SK-MEL-5 (cell line): ENCODE measurements around the gene IL1RAP. TPM values are rescaled to one million over a fixed set of nuclear protein-coding genes. Genes with fewer than 3 reads are reported as not detected.
A peak's percentile ranks its signal among the peaks of the same experiment; 100 is the strongest.

ENCODE experiments used
- DNase-seq: peaks from one replicate; pipeline ENCODE4 v3.0.0-alpha.2; 2016; ENCODE audit warnings: low read depth, low spot score
- in situ Hi-C: cut with HindIII; loops from 2 replicates; pipeline ENCODE4 v1.10.0; 2016; ENCODE audit warnings: low sequenced_read_pairs, high pct_unique_total_duplicates, low pct_unique_long_range_greater_than_20kb
- total RNA-seq: library from RNA; depleted of rRNA; stranded (reverse); fragments of >200 nt; shearing (Covaris generic); gene quantifications from 2 replicates; pipeline ENCODE4 v1.2.3, GENCODE V29; 2014

IL1RAP gene
- total RNA-seq, 1 experiment from 2014 or later = 514 TPM

DNA sequence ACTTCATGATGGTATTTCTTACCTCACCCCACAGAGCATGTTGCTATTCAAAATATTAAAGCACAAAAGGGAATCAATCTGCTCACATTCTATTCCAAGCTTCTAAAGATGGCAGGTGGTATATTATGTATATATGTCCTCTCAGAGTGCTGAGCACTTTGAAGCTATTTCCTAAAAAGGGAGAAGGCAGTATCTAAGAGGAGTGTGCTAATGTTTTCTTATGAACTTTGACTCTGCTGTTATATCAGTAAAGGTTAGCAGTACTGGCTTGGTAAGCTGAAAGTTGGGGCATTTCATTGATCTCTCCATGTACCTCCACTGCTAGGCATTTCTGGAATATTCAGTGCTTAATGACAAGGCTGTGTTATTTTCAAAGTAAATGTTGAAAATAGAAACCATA, 43.4 kb downstream of the IL1RAP start:
- in situ Hi-C loops = no loop called here
- no peak for DNase-seq

DNA sequence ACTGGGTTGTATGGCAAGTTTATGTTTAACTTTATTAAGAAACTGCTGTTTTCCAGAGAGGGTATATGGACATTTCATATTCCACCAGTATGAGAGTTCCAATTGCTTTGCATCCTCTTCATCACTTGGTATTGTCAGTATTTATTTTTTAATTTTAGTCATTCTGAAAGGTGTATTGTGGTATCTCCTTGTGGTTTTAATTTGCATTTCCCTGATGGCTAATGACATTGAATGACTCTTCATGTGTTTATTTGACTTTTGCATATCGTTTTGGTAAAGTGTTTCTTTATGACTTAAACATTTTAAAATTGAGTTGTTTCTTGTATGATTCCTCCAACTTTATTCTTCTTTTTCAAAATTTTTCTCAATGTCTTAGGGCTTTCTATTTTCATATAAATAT, 44.4 kb downstream of the IL1RAP start:
- DNase-seq = no peak
- in situ Hi-C loops = no loop called here

DNA sequence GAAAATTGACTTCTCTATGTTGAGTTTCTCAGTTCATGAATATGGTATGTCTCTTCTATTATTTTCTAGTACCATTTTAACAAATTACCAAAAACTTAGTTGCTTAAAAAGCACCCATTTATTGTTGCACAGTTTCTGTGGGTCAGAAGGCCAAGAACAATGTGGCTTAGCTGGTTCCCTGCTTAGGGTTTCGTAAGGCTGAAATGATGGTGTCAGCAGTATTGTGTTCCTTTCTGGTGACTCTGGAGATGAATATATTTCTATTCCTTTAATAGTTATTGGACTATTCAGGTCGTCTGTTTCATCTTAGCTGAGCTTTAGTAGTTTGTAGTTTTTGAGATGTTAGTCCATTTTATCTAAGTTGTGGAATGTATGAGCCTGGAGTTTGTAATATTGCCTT, 44.9 kb downstream of the IL1RAP start:
- no peak for DNase-seq
- in situ Hi-C loops = no loop called here

DNA sequence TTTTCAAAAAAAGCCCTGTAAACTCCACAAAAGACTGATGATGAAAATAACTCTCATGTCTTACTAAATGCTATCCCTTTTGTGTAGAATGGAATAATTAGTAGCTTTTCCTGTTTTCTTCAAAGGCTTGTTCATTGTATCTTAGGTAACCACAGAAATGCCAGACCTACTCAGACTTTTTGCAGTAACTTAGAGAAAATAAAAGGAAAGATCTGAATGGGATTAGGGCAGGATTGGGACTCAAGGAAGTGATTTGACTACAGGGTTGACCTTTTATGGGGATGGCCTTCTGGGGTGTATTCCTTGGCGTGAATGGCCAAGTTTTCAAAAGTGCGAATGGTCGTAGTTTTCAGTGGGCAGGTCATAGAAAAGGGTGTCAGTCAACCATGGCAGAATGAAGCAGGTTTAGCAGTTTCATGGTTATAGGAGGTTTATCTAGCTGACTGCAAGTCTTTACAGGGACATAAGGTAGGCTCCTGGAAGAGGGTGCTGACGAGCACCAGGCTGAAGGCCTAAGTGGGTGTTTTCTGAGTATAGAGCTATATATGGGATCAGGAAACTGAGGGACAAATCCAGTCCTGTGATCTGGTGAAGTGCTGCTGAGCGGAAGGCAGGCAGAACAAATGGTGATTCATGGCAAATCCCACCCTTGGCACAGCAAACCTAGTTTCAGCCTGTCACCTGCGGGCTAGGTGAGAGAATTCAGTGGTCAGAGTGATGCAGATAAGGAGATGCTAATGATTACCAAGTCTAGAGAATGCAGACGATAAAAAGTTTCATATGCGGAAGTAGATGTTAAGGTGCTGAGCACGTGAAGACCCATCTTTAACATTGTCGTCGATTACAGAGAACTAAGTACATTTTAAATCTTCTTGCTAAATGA, 46.4 kb downstream of the IL1RAP start:
- no peak for DNase-seq
- in situ Hi-C loops = no loop called here

DNA sequence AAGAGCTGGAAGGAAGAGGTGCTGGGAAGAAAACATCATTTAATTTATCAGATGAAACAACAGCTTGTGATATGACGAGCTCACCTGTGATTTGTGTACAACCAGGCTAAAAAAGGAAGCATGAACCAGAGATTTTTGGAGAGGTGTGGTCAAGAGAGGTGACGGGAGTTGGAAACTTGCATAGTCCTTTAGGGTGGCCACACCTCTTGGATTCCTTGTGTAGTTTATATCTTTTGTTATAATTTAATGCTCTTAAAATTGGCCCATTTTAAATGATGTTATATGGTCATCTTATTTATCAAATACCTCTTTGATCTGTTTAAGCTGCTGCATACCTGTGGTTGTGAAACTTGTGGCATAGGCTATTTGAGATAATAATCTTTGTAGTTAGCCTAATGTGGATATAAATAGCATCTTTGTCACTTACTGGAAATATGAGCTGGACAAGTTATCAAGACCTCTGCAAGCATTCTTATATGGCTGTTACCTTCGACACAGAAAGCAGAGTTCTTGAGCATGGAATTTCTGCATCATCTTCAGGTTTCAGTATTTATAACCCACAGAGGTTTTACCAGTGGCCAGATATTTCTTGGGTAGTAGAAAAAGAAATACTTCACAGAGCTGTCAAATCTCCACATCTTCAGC, 49.1 kb downstream of the IL1RAP start:
- DNase-seq = no peak
- in situ Hi-C loops = no loop called here

DNA sequence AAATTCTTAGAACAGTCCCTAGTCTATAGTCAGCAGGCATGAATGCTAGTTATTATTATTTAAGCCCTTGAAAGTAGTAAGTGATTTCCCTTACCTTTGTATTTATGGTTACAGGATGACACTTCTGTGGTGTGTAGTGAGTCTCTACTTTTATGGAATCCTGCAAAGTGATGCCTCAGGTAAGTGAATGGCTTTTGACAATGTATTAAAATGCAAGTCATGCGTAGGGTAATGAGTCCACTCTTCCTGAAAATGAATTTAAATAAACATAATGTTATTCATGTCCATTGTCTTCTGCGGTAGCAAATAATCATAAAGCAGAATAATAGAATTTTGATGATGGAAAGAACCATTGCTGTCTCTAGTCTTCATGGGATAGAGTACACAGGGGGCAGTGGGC, 50.3 kb downstream of the IL1RAP start:
- in situ Hi-C loops = no loop called here
- no peak for DNase-seq

DNA sequence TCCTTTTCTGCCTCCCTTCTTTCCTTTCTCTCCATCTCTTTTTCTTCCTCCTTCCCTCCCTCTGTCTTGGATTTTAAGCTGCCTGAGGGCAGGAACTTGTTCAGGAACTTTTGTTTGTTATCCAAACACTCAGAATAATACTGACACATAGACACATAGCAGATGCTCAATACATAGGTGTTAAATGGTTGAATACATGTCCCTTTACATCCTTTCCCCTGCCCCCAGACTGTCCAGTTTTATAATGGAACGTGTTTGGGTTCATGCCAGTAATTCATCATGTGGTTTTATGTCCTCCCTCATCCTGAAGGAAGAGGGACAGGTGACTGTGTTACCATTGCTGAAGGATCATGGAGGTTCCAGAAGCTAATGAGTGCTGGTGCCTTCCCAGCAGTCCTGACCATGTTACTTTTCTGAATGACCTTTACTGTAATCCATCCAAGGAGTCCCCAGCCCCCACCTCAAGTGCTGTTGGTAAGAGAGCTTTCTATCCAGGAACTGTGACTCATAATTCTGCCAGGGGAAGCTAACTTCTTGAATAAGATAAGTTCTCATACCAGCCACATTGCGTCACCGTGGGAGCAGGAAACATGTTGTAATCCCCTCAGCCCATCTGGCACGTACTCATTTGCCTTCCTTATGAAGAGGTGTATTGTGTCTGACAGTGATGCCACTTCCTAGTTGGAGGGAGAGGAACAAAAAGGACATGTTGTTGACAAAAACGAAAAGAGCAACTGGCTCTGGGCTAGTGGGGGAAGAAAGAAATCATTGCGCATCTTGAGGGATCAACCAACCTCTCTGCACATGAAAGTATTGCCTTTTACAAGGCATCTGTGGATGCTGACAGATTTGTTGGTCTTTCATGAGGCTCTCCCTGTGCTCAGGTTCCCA, 52.4 kb downstream of the IL1RAP start:
- in situ Hi-C loops = no loop called here
- peak; percentile 100 for DNase-seq

DNA sequence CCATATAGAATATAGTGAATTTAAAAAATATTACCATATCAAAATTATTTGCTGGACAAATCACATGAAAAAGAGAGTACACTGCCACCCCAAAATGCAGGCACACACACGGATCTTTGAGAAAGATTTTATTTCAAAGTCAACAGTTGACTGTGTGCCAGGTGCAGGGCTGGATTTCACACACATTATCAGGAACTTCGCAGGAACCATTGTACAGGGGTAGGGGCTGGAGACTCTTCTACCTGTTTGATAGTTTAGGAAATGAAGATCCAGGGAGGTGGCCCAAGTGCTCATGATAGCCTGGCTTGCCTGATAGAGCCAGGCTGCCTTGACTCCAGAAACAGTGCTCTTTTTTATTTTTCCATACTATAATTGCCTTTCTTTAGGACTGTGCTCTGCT, 54.2 kb downstream of the IL1RAP start:
- in situ Hi-C loops = no loop called here
- no peak for DNase-seq

DNA sequence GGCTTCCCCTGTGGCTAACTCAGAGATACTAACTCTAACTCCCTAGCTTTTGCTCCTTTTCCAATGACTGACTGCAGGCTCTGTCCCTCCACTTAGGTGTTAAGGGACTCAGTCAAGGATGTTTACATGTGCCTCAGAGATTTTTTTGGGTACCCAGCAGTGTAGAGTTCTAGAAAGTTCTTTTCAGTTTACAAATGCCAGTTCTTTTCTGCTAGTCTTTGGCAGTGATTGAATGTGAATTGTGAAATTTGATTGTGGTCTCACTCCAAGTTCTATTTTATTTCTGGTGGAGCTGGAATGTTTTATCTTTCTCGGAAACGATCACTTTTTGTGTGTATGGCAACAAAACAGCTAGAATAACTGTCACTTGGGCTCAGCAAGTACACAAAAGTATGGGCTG, 60.6 kb downstream of the IL1RAP start:
- in situ Hi-C loops = no loop called here
- DNase-seq = no peak

DNA sequence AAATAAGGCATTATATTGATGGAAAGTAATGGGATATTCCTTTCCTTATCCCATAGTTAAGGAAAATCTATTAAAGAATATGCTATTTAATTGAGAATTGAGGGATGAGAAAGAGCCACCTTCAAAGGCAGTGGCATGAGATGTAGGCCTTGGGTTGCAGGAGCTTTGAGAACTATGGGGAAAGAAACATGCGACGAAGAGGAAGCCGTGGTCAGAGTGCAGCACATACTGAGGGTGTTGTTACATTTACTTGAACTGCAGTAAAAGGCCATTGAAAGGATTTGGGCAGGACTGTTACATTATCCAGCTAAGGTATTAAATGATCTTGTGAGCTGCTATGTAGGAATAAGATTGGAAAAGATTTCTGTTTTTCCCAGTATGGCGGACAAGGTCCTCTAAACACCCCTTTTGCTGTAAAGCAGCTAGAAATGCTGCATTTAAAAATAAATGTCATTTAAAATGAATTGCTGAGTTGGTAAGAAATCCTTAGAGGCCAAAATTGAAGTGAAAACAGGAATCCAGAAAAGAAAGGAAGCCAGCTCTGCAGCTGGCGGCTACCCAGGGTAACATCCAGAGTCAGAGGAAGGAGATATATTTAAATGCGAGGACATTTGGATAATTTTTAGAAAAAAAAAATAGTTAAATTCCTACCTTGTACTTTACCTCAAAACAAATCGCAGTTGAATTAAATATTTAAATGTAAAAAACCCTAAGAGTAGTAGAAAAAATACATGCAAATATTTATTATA, 61.7 kb downstream of the IL1RAP start:
- no peak for DNase-seq
- in situ Hi-C loops = no loop called here

DNA sequence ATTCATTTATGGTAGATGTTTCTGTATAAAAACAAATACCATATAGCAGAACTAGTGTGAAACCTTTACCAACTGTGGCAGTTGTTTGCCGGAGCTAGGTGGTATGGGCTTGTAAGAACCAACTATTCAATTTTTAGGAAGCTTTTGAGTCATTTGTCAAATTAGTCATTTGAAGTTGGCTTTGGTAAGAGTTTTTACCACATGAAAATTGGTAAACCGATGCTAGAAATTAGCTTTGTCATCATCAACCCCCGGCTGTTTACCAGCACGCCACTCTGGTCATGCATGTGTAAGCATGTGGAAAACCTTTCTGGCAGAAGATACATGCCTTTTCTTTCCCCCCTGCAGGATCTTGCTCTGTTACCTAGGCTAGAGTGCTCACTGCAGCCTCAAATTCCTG, 63.3 kb downstream of the IL1RAP start:
- no peak for DNase-seq
- in situ Hi-C loops = no loop called here

DNA sequence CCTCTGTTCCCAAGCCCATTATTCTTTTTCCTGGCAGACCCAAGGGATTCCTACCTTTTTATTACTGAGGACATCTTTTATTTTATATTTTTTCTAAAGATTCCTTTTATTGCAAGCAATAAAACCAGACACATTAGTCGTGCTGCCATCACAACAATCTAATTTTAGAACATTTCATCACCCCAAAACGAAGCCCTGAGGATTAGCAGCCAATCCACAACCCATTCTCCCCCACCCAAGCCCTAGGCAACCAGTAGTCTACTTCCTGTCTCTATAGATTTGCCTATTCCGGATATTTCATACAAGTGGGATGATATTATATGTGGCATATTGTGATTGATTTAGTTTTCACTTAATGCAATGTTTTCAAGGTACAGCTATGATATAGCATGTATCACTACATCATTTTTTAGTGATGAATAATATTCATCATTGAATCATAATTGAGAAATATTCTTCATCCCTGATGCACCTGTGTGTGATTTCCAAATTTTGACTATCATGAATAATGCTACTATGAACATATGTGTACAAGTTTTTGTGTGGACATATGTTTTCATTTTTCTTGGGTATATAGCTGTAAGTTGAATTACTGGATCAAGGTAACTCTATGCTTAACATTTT, 65.7 kb downstream of the IL1RAP start:
- in situ Hi-C loops = no loop called here
- no peak for DNase-seq

DNA sequence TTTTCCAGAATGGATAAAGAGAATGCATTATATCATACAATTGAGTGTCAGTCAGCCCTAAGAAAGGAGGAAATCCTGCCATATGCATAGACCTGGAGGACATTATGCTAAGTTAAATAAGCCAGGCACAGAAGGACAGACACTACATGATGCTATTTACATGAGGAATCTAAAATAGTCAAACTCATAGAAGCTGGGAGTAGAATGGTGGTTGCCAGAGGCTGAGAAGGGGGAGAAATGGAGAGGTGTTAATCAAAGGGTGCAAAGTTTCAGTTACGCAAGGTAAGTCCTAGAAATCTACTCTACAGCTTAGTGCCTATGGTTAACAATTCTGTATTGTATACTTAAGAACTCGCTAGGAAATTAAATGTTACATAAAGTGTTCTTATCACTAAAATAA, 66.5 kb downstream of the IL1RAP start:
- in situ Hi-C loops = no loop called here

DNA sequence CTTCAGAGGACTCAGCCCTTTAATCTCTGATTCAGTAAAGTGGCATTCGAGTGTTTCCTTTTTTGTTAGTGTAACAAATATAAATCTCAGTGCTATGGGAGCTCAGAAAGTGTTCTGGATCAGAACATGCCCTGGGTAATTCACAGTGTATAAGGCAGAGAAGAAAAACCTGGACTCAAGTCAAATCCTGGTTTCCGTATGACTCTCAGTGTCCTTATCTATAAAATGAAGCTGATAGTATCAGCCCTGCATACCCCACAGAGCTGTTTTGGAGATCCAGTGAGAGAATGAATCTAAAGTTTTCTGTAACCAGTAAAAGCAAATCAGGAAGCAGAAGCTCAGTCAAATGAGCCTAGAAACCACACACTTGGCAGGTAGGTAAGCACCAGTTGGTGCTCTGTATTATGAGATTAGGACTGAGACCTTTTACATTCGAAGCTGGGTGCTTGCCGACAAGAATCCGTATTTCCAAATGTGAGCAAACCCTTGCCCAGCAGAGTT, 67.2 kb downstream of the IL1RAP start:
- DNase-seq = no peak
- in situ Hi-C loops = no loop called here

More for the DNA sequence above, 66.5 kb downstream of the IL1RAP start:
- DNase-seq = no peak

DNA sequence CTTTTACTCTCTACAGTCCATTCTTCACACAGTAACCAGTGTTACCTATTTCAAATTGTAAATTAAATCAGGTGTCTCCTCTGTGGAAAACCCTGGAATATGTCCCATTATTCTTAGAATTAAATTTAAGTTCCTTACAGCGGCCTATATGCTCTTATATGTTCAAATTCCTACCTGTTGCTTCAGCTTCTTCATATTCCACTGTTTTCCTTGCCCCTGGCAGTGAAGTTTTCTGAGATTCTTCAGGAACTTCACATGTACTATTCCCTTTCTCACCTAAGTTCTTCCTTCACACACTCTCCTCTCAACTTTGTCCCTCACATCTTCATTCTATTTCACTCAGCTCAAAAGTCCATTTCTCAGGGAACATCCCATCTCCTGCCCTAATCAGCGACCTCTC, 68.8 kb downstream of the IL1RAP start:
- in situ Hi-C loops = no loop called here
- DNase-seq = no peak

DNA sequence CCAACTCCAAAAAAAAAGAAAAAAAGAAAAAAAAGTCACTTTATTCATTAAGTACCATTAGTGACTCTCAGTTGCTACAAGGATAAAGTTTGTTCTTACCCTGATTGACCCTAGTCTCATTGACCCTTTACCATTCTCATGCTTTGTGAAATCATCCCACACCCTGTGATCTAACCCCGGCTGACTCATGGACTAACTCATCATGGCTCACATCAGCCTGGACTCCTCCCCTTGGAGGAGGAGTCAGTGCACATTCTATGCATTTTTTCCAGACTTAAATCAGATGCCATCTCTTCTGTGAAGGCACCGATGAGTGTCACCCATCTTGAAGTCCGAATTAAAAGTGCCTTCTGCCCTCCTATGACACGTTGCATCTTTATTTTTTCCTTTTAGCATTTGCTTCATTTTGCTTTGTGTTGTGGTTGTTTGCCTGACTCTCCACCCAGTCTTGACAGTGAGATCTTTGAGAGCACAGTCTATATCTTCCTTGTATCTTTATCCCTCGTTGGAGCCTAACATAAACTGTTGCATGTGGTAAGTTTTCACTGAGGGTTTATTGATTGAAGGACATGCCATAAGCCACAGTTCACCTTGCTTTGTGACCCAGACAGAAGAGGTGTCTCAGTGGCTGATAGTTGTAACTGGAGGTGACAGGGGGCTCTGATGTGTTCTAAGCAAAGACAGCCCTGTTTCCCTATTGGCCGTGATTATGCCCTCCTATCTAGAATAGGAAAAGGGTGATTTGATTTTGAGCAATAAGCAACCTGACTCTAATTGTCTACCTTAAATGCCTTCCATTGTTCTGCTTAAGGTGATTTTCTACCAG, 72.1 kb downstream of the IL1RAP start:
- peak; percentile 91 for DNase-seq

More for the DNA sequence above, 72.1 kb downstream of the IL1RAP start:
- in situ Hi-C loops = no loop called here
